Measurements from ENCODE around the gene EIF4A3. TPM values are rescaled to one million over a fixed set of nuclear protein-coding genes. Genes with fewer than 3 reads are reported as not detected.

EIF4A3 gene
- total RNA-seq, 3 donors from 2014 or later (not counting 1 experiment from before 2014, with no cell fraction given) = 86.2 to 88.6 (median 88.0) TPM

DNA sequence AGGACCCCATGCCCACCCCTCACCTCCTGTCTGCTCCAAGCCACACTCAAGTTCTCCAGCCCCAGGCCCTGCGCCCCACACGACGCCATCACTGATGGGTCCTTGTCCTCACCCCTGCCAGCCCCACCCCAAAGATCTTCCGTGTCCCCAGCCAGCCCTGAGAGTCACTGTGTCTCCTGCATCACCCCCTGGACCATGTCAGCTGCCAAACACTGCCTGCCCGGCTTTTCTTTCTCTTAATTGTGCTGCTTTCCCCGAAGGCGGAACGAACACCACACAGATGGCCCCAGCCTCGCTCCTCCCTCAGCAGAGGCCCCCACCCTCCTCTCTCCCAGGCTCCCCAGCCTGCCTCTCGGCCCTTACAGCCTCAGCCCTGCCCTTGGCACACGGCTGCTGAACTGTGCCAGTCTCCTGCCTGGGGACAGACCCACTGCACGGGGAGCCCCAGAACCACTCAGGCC lies 50.3 kb downstream of the EIF4A3 start:
- H3K27me3 ChIP-seq (ENCODE audit: control insufficient read depth, insufficient read depth, low read length) = no peaks in the 10 kb centered on the region
- intact Hi-C loops (cut with micrococcal nuclease) = loop anchor here (10.0 kb wide), 1 partner anchor 158 kb away; no protein-coding TSS in a partner anchor
- H3K27ac ChIP-seq (ENCODE audit: low read length) = no peak overlapping the region
- 87% methylated on average over 12 of the region's 12 CpGs for WGBS (ENCODE audit: insufficient coverage)
- H3K4me3 ChIP-seq (ENCODE audit: low read length) = no peak overlapping the region
- peaks cover 13% of the 10 kb centered on the region for H3K4me1 ChIP-seq (ENCODE audit: control insufficient read depth, insufficient read depth, low read length)
- no peaks in the 10 kb centered on the region for H3K36me3 ChIP-seq (ENCODE audit: control insufficient read depth, insufficient read depth, low read length)
- ATAC-seq (no peak), DNase-seq (no peak)
- Mint-ChIP-seq H3K27ac (no peak overlapping the region), H3K9me3 (no peaks in the 10 kb centered on the region), H3K27me3 (ENCODE audit: low read depth in 2 of 2) (peaks cover 0 to 3% of the 10 kb centered on the region in 2 donors), H3K4me1 (peaks cover 3 to 9% of the 10 kb centered on the region in 2 donors), H3K4me3 (no peak overlapping the region), H3K36me3 (no peaks in the 10 kb centered on the region)
- TF ChIP-seq, protein P1, sequence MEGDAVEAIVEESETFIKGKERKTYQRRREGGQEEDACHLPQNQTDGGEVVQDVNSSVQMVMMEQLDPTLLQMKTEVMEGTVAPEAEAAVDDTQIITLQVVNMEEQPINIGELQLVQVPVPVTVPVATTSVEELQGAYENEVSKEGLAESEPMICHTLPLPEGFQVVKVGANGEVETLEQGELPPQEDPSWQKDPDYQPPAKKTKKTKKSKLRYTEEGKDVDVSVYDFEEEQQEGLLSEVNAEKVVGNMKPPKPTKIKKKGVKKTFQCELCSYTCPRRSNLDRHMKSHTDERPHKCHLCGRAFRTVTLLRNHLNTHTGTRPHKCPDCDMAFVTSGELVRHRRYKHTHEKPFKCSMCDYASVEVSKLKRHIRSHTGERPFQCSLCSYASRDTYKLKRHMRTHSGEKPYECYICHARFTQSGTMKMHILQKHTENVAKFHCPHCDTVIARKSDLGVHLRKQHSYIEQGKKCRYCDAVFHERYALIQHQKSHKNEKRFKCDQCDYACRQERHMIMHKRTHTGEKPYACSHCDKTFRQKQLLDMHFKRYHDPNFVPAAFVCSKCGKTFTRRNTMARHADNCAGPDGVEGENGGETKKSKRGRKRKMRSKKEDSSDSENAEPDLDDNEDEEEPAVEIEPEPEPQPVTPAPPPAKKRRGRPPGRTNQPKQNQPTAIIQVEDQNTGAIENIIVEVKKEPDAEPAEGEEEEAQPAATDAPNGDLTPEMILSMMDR (IDR thresholded peaks at IDR 0.05) = no peak
- H3K9me3 ChIP-seq (ENCODE audit: control insufficient read depth, insufficient read depth, low read length) = no peaks in the 10 kb centered on the region

DNA sequence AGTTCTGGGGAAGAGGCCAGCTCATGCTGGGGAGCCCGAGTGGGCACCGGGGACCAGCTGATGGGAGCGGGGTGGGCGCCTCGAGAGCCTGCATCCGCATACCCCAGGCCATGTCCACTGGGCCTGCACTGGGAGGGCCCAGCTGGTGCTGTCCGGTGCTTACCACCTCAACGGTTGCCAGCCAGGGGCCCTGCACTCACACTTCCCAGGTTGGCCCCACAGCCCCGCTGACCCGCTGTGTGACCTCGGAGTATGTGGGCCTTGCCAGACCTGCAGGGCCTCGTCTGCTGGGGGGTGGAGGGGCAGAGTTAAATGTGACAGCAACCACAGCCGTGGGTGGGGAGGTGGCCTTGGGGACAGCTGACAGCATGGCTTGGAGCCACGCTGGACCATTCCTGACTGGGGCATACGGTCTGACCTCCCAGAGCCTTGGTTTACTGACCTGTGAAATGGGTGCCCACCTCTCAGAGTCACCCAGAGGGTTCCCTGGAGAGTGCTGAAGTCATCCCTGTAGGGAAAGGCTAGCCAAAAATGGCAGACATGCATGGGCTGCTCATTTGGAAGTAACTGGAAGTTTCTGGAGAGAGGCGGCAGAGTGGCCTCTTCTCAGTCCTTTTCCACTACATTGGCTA lies 51.0 kb downstream of the EIF4A3 start:
- Mint-ChIP-seq H3K9me3 (no peaks in the 10 kb centered on the region), H3K36me3 (no peaks in the 10 kb centered on the region), H3K27ac (no peak overlapping the region), H3K4me3 (no peak overlapping the region), H3K4me1 (peaks cover 3 to 8% of the 10 kb centered on the region in 2 donors), H3K27me3 (ENCODE audit: low read depth in 2 of 2) (peaks cover 0 to 3% of the 10 kb centered on the region in 2 donors)
- intact Hi-C loops (cut with micrococcal nuclease) = loop anchor here (10.0 kb wide), 1 partner anchor 159 kb away; no protein-coding TSS in a partner anchor
- Histone ChIP-seq H3K9me3 (ENCODE audit: control insufficient read depth, insufficient read depth, low read length) (no peaks in the 10 kb centered on the region), H3K4me3 (ENCODE audit: low read length) (no peak overlapping the region), H3K36me3 (ENCODE audit: control insufficient read depth, insufficient read depth, low read length) (no peaks in the 10 kb centered on the region), H3K27ac (ENCODE audit: low read length) (no peak overlapping the region), H3K27me3 (ENCODE audit: control insufficient read depth, insufficient read depth, low read length) (no peaks in the 10 kb centered on the region), H3K4me1 (ENCODE audit: control insufficient read depth, insufficient read depth, low read length) (peaks cover 12% of the 10 kb centered on the region)
- no peak for DNase-seq
- no peak for ATAC-seq
- WGBS (ENCODE audit: insufficient coverage) = 90% methylated on average over 16 of the region's 16 CpGs
- TF ChIP-seq, protein P1 (IDR thresholded peaks at IDR 0.05) = no peak

DNA sequence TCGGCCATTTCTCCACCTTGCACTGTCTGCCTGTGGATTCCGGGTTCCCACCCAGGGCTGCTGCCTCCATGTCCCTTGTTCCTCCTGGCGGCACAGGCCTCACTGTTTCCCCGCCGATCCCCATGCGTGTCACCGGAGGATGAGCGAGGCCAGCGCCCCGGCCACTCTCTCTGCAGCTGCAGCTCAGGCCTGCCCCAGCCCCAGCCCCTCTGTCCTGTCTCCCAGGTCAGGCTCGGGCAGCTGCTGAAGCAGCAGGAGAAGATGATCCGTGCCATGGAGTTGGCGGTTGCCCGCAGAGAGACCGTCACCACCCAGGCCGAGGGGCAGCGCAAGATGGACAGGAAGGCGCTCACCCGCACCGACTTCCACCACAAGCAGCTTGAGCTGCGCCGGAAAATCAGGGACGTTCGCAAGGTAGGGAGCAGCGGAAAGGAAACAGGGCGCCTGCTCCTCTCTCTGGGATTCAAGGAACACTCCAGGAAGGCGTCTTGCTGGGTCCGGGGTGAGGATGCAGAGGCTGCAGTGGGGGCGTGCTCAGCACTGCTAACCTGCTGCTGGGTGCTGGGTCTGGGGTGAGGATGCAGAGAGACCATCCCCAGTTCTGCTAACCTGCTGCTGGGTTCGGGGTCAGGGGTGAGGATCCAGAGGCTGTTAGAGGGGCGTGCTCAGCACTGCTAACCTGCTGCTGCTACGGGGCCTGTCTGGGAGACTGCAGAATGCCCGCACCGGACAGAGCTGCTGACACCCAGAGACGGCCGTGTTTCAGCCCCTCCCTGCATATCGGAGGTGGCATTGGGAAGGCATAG lies 51.7 kb downstream of the EIF4A3 start:
- H3K9me3 ChIP-seq (ENCODE audit: control insufficient read depth, insufficient read depth, low read length) = no peaks in the 10 kb centered on the region
- no peak overlapping the region for H3K4me3 ChIP-seq (ENCODE audit: low read length)
- Mint-ChIP-seq H3K27ac (no peak overlapping the region), H3K36me3 (no peaks in the 10 kb centered on the region), H3K4me1 (peaks cover 0 to 1% of the 10 kb centered on the region in 2 donors), H3K27me3 (ENCODE audit: low read depth in 2 of 2) (peaks cover under 1 to 5% of the 10 kb centered on the region in 2 donors), H3K4me3 (no peak overlapping the region), H3K9me3 (no peaks in the 10 kb centered on the region)
- H3K27ac ChIP-seq (ENCODE audit: low read length) = no peak overlapping the region
- peaks cover 5% of the 10 kb centered on the region for H3K4me1 ChIP-seq (ENCODE audit: control insufficient read depth, insufficient read depth, low read length)
- no peak for DNase-seq
- intact Hi-C loops (cut with micrococcal nuclease) = loop anchor here (10.0 kb wide), 1 partner anchor 160 kb away; no protein-coding TSS in a partner anchor
- 90% methylated on average over 37 of the region's 37 CpGs for WGBS (ENCODE audit: insufficient coverage)
- H3K36me3 ChIP-seq (ENCODE audit: control insufficient read depth, insufficient read depth, low read length) = no peaks in the 10 kb centered on the region
- ATAC-seq = no peak
- H3K27me3 ChIP-seq (ENCODE audit: control insufficient read depth, insufficient read depth, low read length) = no peaks in the 10 kb centered on the region
- TF ChIP-seq, protein P1 (IDR thresholded peaks at IDR 0.05) = no peak
